Measurements from ENCODE around the gene SLC9A3. TPM values are rescaled to one million over a fixed set of nuclear protein-coding genes. Genes with fewer than 3 reads are reported as not detected.

SLC9A3 gene
- polyA plus RNA-seq, 3 donors = 0.31 to 0.42 (median 0.36) TPM

- DNase-seq = no peak
- no peak overlapping the region for H3K4me2 ChIP-seq (replicated peaks; ENCODE audit: extremely low read depth, low read length, poor library complexity, severe bottlenecking)
- no peaks in the 10 kb centered on the region for H4K20me1 ChIP-seq (ENCODE audit: insufficient read depth, low read length)
- no peak overlapping the region for H3K27ac ChIP-seq (ENCODE audit: low read depth in 1 of 2, low read length in 2 of 2)
- H3K4me3 Mint-ChIP-seq = peak overlapping the region; percentile 44 to 45
- H2AFZ ChIP-seq (ENCODE audit: insufficient read depth, low read depth, low read length, poor library complexity, severe bottlenecking) = no peak overlapping the region
- no peak overlapping the region for H3K4me3 ChIP-seq (replicated peaks in 1 of 3; ENCODE audit: low read depth in 2 of 3, low read length in 3 of 3)
- no peaks in the 10 kb centered on the region for H3K4me1 Mint-ChIP-seq
- intact Hi-C loops (cut with micrococcal nuclease) = no loop called here
- H3K27me3 ChIP-seq (ENCODE audit: control insufficient read depth in 2 of 2, insufficient read depth in 2 of 2, low read length in 2 of 2) = peaks cover 6 to 12% of the 10 kb centered on the region in 2 donors
- H3K9me3 Mint-ChIP-seq = peaks cover 0 to 11% (median 6%) of the 10 kb centered on the region in 7 donors
- WGBS (ENCODE audit: insufficient coverage) = 66% methylated on average over 26 of the region's 27 CpGs
- peaks cover 17 to 48% (median 21%) of the 10 kb centered on the region in 3 donors for H3K27me3 Mint-ChIP-seq (ENCODE audit: low read depth in 3 of 3)
- no peaks in the 10 kb centered on the region for H3K36me3 ChIP-seq (replicated peaks in 1 of 2; ENCODE audit: control insufficient read depth in 1 of 2, insufficient read depth in 2 of 2, low read length in 2 of 2)
- no peaks in the 10 kb centered on the region for H3K36me3 Mint-ChIP-seq
- H3K79me2 ChIP-seq (ENCODE audit: insufficient read depth, low read length) = no peaks in the 10 kb centered on the region
- H3K9ac ChIP-seq (ENCODE audit: insufficient read depth, low read length, poor library complexity, severe bottlenecking) = no peak overlapping the region
- TF ChIP-seq, protein P1, sequence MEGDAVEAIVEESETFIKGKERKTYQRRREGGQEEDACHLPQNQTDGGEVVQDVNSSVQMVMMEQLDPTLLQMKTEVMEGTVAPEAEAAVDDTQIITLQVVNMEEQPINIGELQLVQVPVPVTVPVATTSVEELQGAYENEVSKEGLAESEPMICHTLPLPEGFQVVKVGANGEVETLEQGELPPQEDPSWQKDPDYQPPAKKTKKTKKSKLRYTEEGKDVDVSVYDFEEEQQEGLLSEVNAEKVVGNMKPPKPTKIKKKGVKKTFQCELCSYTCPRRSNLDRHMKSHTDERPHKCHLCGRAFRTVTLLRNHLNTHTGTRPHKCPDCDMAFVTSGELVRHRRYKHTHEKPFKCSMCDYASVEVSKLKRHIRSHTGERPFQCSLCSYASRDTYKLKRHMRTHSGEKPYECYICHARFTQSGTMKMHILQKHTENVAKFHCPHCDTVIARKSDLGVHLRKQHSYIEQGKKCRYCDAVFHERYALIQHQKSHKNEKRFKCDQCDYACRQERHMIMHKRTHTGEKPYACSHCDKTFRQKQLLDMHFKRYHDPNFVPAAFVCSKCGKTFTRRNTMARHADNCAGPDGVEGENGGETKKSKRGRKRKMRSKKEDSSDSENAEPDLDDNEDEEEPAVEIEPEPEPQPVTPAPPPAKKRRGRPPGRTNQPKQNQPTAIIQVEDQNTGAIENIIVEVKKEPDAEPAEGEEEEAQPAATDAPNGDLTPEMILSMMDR (IDR thresholded peaks at IDR 0.05) = no peak
- no peak overlapping the region for H3K27ac Mint-ChIP-seq
- no peaks in the 10 kb centered on the region for H3K4me1 ChIP-seq (ENCODE audit: control insufficient read depth in 1 of 2, insufficient read depth in 2 of 2, low read length in 2 of 2)
- peaks cover 0 to 3% of the 10 kb centered on the region in 2 donors for H3K9me3 ChIP-seq (replicated peaks in 1 of 2; ENCODE audit: control insufficient read depth in 1 of 2, insufficient read depth in 1 of 2, low read length in 2 of 2)
These were observed 44.0 kb upstream of the SLC9A3 start for GRCh38 chr5:568061-568781.

GRCh38 chr5:567664-568060, 43.4 kb upstream of the SLC9A3 start:
- Mint-ChIP-seq H3K27me3 (ENCODE audit: low read depth in 3 of 3) (peaks cover 17 to 44% (median 20%) of the 10 kb centered on the region in 3 donors), H3K9me3 (peaks cover 0 to 11% (median 6%) of the 10 kb centered on the region in 7 donors), H3K36me3 (no peaks in the 10 kb centered on the region), H3K4me1 (no peaks in the 10 kb centered on the region), H3K4me3 (peak overlapping the region in 1 of 2 donors; percentile 5), H3K27ac (no peak overlapping the region)
- H3K27ac ChIP-seq (ENCODE audit: low read depth in 1 of 2, low read length in 2 of 2) = no peak overlapping the region
- H3K9me3 ChIP-seq (replicated peaks in 1 of 2; ENCODE audit: control insufficient read depth in 1 of 2, insufficient read depth in 1 of 2, low read length in 2 of 2) = peaks cover 0 to 3% of the 10 kb centered on the region in 2 donors
- H3K79me2 ChIP-seq (ENCODE audit: insufficient read depth, low read length) = no peaks in the 10 kb centered on the region
- peaks cover 6 to 12% of the 10 kb centered on the region in 2 donors for H3K27me3 ChIP-seq (ENCODE audit: control insufficient read depth in 2 of 2, insufficient read depth in 2 of 2, low read length in 2 of 2)
- 84% methylated on average over 13 of the region's 13 CpGs for WGBS (ENCODE audit: insufficient coverage)
- no peaks in the 10 kb centered on the region for H4K20me1 ChIP-seq (ENCODE audit: insufficient read depth, low read length)
- no peaks in the 10 kb centered on the region for H3K36me3 ChIP-seq (replicated peaks in 1 of 2; ENCODE audit: control insufficient read depth in 1 of 2, insufficient read depth in 2 of 2, low read length in 2 of 2)
- H3K4me1 ChIP-seq (ENCODE audit: control insufficient read depth in 1 of 2, insufficient read depth in 2 of 2, low read length in 2 of 2) = no peaks in the 10 kb centered on the region
- no peak overlapping the region for H2AFZ ChIP-seq (ENCODE audit: insufficient read depth, low read depth, low read length, poor library complexity, severe bottlenecking)
- no peak for DNase-seq
- H3K9ac ChIP-seq (ENCODE audit: insufficient read depth, low read length, poor library complexity, severe bottlenecking) = no peak overlapping the region
- no peak overlapping the region for H3K4me2 ChIP-seq (replicated peaks; ENCODE audit: extremely low read depth, low read length, poor library complexity, severe bottlenecking)
- TF ChIP-seq, protein P1 (IDR thresholded peaks at IDR 0.05) = no peak
- H3K4me3 ChIP-seq (replicated peaks in 1 of 3; ENCODE audit: low read depth in 2 of 3, low read length in 3 of 3) = no peak overlapping the region
- intact Hi-C loops (cut with micrococcal nuclease) = no loop called here
